Muscle of leg (tissue), 11 donors: ENCODE data around the gene COQ8A. TPM values are rescaled to one million over a fixed set of nuclear protein-coding genes. Genes with fewer than 3 reads are reported as not detected.

Experiments
- DNase-seq: peaks from one replicate; pipeline ENCODE4 v3.0.0; 2013
- H3K27ac ChIP-seq: one replicate; pipeline ENCODE4 v1.5.1; 2013; ENCODE audit warnings: mild to moderate bottlenecking, low read length, control low read depth
- H3K27me3 ChIP-seq: one replicate; pipeline ENCODE4 v1.6.1; 2013; ENCODE audit warnings: low read length; ENCODE audit not compliant: control insufficient read depth, insufficient read depth
- H3K36me3 ChIP-seq: one replicate; pipeline ENCODE4 v1.6.1; 2013; ENCODE audit warnings: low read length; ENCODE audit not compliant: control insufficient read depth, insufficient read depth
- H3K4me1 ChIP-seq: one replicate; pipeline ENCODE4 v1.6.1; 2013; ENCODE audit warnings: low read length; ENCODE audit not compliant: control insufficient read depth, insufficient read depth
- H3K4me3 ChIP-seq: one replicate; pipeline ENCODE4 v1.5.1; 2013; ENCODE audit warnings: low read length, control low read depth
- H3K9me3 ChIP-seq: replicated peaks from 2 replicates; pipeline ENCODE4 v1.6.1; 2013; ENCODE audit warnings: low read depth, low read length; ENCODE audit not compliant: control insufficient read depth
- WGBS: methylation state at CpG from one replicate; pipeline ENCODE4 v1.1.5; 2013; ENCODE audit warnings: missing lambda C conversion rate; ENCODE audit not compliant: insufficient coverage; 5-methylcytosine and 5-hydroxymethylcytosine counted together
- polyA plus RNA-seq, 8 donors: library from polyadenylated mRNA; unstranded; fragments of 120-200 nt; gene quantifications; one replicate each; pipeline versions ENCODE4 v1.2.1 to v1.2.3, GENCODE V29; 2013; ENCODE audit warnings: inconsistent platforms in 1 of 8, low replicate concordance in 1 of 8; ENCODE audit not compliant: insufficient read length in 8 of 8, insufficient read depth in 1 of 8
- total RNA-seq: library from RNA; stranded (reverse); fragments of 120-200 nt; gene quantifications from one replicate; pipeline ENCODE4 v1.2.4, GENCODE V29; 2013

COQ8A gene
- total and polyA plus RNA-seq, 9 donors, result 32.7 to 62.0 (median 46.1) TPM

- WGBS, result 83% methylated on average over 6 of the region's 18 CpGs
- Histone ChIP-seq H3K4me3 (no peak overlapping the region), H3K27me3 (no peaks in the 10 kb centered on the region), H3K36me3 (peaks cover 58% of the 10 kb centered on the region), H3K4me1 (peaks cover 62% of the 10 kb centered on the region), H3K9me3 (no peaks in the 10 kb centered on the region), H3K27ac (no peak overlapping the region)
- DNase-seq, result no peak
Observed at GRCh38 chr1:226983247-226983991, 43.3 kb downstream of the COQ8A start.

- Histone ChIP-seq H3K27me3 (no peaks in the 10 kb centered on the region), H3K36me3 (peaks cover 58% of the 10 kb centered on the region), H3K27ac (peak overlapping the region; percentile 83), H3K4me1 (peaks cover 61% of the 10 kb centered on the region), H3K9me3 (no peaks in the 10 kb centered on the region), H3K4me3 (no peak overlapping the region)
- no peak for DNase-seq
- 47% methylated on average over 3 of the region's 5 CpGs for whole genome bisulfite sequencing
Observed at GRCh38 chr1:226983992-226984364, 43.9 kb downstream of the COQ8A start.

GRCh38 chr1:226984521-226985238, 44.6 kb downstream of the COQ8A start:
- Histone ChIP-seq H3K4me1 (peaks cover 54% of the 10 kb centered on the region), H3K36me3 (peaks cover 63% of the 10 kb centered on the region), H3K27ac (peak overlapping the region; percentile 85), H3K9me3 (no peaks in the 10 kb centered on the region), H3K27me3 (no peaks in the 10 kb centered on the region), H3K4me3 (no peak overlapping the region)
- peak; percentile 67 for DNase-seq
- WGBS, result 48% methylated on average over 7 of the region's 18 CpGs

- Histone ChIP-seq H3K36me3 (peaks cover 65% of the 10 kb centered on the region), H3K27ac (peak overlapping the region; percentile 85), H3K9me3 (no peaks in the 10 kb centered on the region), H3K27me3 (no peaks in the 10 kb centered on the region), H3K4me3 (peak overlapping the region; percentile 19), H3K4me1 (peaks cover 48% of the 10 kb centered on the region)
- 79% methylated on average over 16 of the region's 20 CpGs for WGBS
- DNase-seq, result no peak
Observed at GRCh38 chr1:226985239-226985838, 45.2 kb downstream of the COQ8A start.

- whole genome bisulfite sequencing, result 77% methylated on average over 23 of the region's 25 CpGs
- peaks cover 42% of the 10 kb centered on the region for H3K4me1 ChIP-seq
- peaks cover 65% of the 10 kb centered on the region for H3K36me3 ChIP-seq
- H3K9me3 ChIP-seq, result no peaks in the 10 kb centered on the region
- no peak for DNase-seq
- H3K27ac ChIP-seq, result peak overlapping the region; percentile 85
- peak overlapping the region; percentile 19 for H3K4me3 ChIP-seq
- H3K27me3 ChIP-seq, result no peaks in the 10 kb centered on the region
Observed at GRCh38 chr1:226985839-226986463, 45.9 kb downstream of the COQ8A start.

GRCh38 chr1:226986496-226987178, 46.5 kb downstream of the COQ8A start:
- no peak overlapping the region for H3K4me3 ChIP-seq
- no peaks in the 10 kb centered on the region for H3K9me3 ChIP-seq
- H3K4me1 ChIP-seq, result peaks cover 36% of the 10 kb centered on the region
- DNase-seq, result no peak
- no peak overlapping the region for H3K27ac ChIP-seq
- H3K27me3 ChIP-seq, result no peaks in the 10 kb centered on the region
- WGBS, result 90% methylated on average over 10 of the region's 21 CpGs
- H3K36me3 ChIP-seq, result peaks cover 67% of the 10 kb centered on the region

GRCh38 chr1:226987179-226987536, 47.1 kb downstream of the COQ8A start:
- 60% methylated on average over 5 of the region's 8 CpGs for WGBS
- Histone ChIP-seq H3K27ac (no peak overlapping the region), H3K4me1 (peaks cover 36% of the 10 kb centered on the region)

GRCh38 chr1:226987623-226988333, 47.7 kb downstream of the COQ8A start:
- Histone ChIP-seq H3K4me3 (no peak overlapping the region), H3K36me3 (peaks cover 58% of the 10 kb centered on the region), H3K4me1 (peaks cover 36% of the 10 kb centered on the region), H3K27ac (no peak overlapping the region), H3K27me3 (no peaks in the 10 kb centered on the region), H3K9me3 (no peaks in the 10 kb centered on the region)
- WGBS, result 81% methylated on average over 14 of the region's 16 CpGs
- DNase-seq, result no peak

More at GRCh38 chr1:226987179-226987536, 47.1 kb downstream of the COQ8A start:
- H3K36me3 ChIP-seq, result peaks cover 63% of the 10 kb centered on the region
- no peaks in the 10 kb centered on the region for H3K9me3 ChIP-seq
- DNase-seq, result no peak
- H3K4me3 ChIP-seq, result no peak overlapping the region
- no peaks in the 10 kb centered on the region for H3K27me3 ChIP-seq

- Histone ChIP-seq H3K27ac (no peak overlapping the region), H3K9me3 (no peaks in the 10 kb centered on the region), H3K4me3 (no peak overlapping the region), H3K4me1 (peaks cover 36% of the 10 kb centered on the region), H3K27me3 (no peaks in the 10 kb centered on the region), H3K36me3 (peaks cover 56% of the 10 kb centered on the region)
- whole genome bisulfite sequencing, result no CpG with 5 or more reads among the region's 3 CpGs
- DNase-seq, result no peak
Observed at GRCh38 chr1:226988334-226988666, 48.2 kb downstream of the COQ8A start.
